RWPE2 (cell line): ENCODE data around the gene TRMT61A.

Experiments used
- ATAC-seq: fragments of 200-7000 bp; cut with Tn5 transposase; 3 replicates; pipeline ENCODE4 v1.9.1; 2021; ENCODE audit warnings: low read depth
- DNase-seq: peaks from one replicate; pipeline ENCODE4 v3.0.0-alpha.2; 2020; ENCODE audit warnings: low spot score
- H3K27ac ChIP-seq: fragments of 450-650 bp; 2 replicates; pipeline ENCODE4 v1.5.1; 2017; ENCODE audit warnings: mild to moderate bottlenecking; ENCODE audit not compliant: poor library complexity, severe bottlenecking
- H3K27me3 ChIP-seq: fragments of 250-450 bp; sonication (Bioruptor Pico); 2 replicates; pipeline ENCODE4 v1.5.1; 2021; ENCODE audit warnings: mild to moderate bottlenecking, moderate library complexity; ENCODE audit not compliant: insufficient read depth, poor library complexity, severe bottlenecking
- H3K36me3 ChIP-seq: fragments of 250-450 bp; sonication (Bioruptor Pico); 2 replicates; pipeline ENCODE4 v1.5.1; 2020; ENCODE audit warnings: low read depth, mild to moderate bottlenecking, moderate library complexity
- H3K4me1 ChIP-seq: fragments of 250-450 bp; sonication (Bioruptor Pico); 2 replicates; pipeline ENCODE4 v1.5.1; 2021; ENCODE audit warnings: mild to moderate bottlenecking, moderate library complexity; ENCODE audit not compliant: insufficient read depth, poor library complexity, severe bottlenecking
- H3K4me3 ChIP-seq: fragments of 250-450 bp; sonication (Bioruptor Pico); 2 replicates; pipeline ENCODE4 v1.5.1; 2021; ENCODE audit warnings: mild to moderate bottlenecking, moderate library complexity; ENCODE audit not compliant: severe bottlenecking
- H3K9me3 ChIP-seq: fragments of 250-450 bp; sonication (Bioruptor Pico); 2 replicates; pipeline ENCODE4 v1.5.1; 2021; ENCODE audit warnings: mild to moderate bottlenecking, moderate library complexity; ENCODE audit not compliant: severe bottlenecking
- CTCF ChIP-seq: fragments of 450-650 bp; IDR thresholded peaks from one replicate; pipeline ENCODE4 v1.5.1; 2017; ENCODE audit warnings: mild to moderate bottlenecking, moderate library complexity; ENCODE audit not compliant: poor library complexity, severe bottlenecking

TRMT61A gene

GRCh38 chr14:103545219-103545914, 16.4 kb downstream of the TRMT61A start:
- H3K4me1 ChIP-seq = peaks cover 19% of the 10 kb centered on the region

GRCh38 chr14:103545915-103546651, 17.1 kb downstream of the TRMT61A start:
- H3K27me3 ChIP-seq = no peaks in the 10 kb centered on the region
- H3K36me3 ChIP-seq = no peaks in the 10 kb centered on the region
- peak; percentile 68 for DNase-seq
- no peak for TF ChIP-seq CTCF
- ATAC-seq = no peak; the same call in 2 of the 3 replicates
- peaks cover 12% of the 10 kb centered on the region for H3K4me1 ChIP-seq
- no peaks in the 10 kb centered on the region for H3K9me3 ChIP-seq
- H3K4me3 ChIP-seq = no peak overlapping the region
- no peak overlapping the region for H3K27ac ChIP-seq

More at GRCh38 chr14:103545219-103545914, 16.4 kb downstream of the TRMT61A start:
- no peaks in the 10 kb centered on the region for H3K27me3 ChIP-seq
- no peak overlapping the region for H3K27ac ChIP-seq
- no peaks in the 10 kb centered on the region for H3K9me3 ChIP-seq
- H3K36me3 ChIP-seq = no peaks in the 10 kb centered on the region
- no peak for TF ChIP-seq CTCF
- no peak overlapping the region for H3K4me3 ChIP-seq
- no peak for ATAC-seq
- DNase-seq = no peak

GRCh38 chr14:103546652-103547454, 17.9 kb downstream of the TRMT61A start:
- Histone ChIP-seq H3K9me3 (no peaks in the 10 kb centered on the region), H3K36me3 (no peaks in the 10 kb centered on the region), H3K4me3 (no peak overlapping the region), H3K4me1 (peaks cover 7% of the 10 kb centered on the region), H3K27ac (no peak overlapping the region), H3K27me3 (no peaks in the 10 kb centered on the region)
- peak; percentile 81 for DNase-seq
- TF ChIP-seq CTCF = peak; percentile 94
- peak; percentile 70 for ATAC-seq

GRCh38 chr14:103547455-103547940, 18.5 kb downstream of the TRMT61A start:
- DNase-seq (no peak), ATAC-seq (no peak)
- no peak overlapping the region for H3K27ac ChIP-seq

More at GRCh38 chr14:103547455-103547940, 18.5 kb downstream of the TRMT61A start:
- Histone ChIP-seq H3K9me3 (no peaks in the 10 kb centered on the region), H3K36me3 (no peaks in the 10 kb centered on the region), H3K27me3 (no peaks in the 10 kb centered on the region), H3K4me3 (no peak overlapping the region), H3K4me1 (peaks cover 9% of the 10 kb centered on the region)
- no peak for TF ChIP-seq CTCF
